GM12873 (cell line): Measurements from ENCODE around the gene SCUBE1.

Source experiments
- TF ChIP-seq, protein P1 (sequence below): IDR thresholded peaks from 2 replicates; pipeline ENCODE4 v1.5.1; 2012; ENCODE audit warnings: low read depth, mild to moderate bottlenecking, moderate library complexity, low read length, control low read depth; ENCODE audit not compliant: insufficient read depth; ENCODE audit errors: missing control alignments

Gene SCUBE1

GRCh38 chr22:43288807-43289420 is 54.3 kb downstream of the SCUBE1 start:
- TF ChIP-seq, protein P1, sequence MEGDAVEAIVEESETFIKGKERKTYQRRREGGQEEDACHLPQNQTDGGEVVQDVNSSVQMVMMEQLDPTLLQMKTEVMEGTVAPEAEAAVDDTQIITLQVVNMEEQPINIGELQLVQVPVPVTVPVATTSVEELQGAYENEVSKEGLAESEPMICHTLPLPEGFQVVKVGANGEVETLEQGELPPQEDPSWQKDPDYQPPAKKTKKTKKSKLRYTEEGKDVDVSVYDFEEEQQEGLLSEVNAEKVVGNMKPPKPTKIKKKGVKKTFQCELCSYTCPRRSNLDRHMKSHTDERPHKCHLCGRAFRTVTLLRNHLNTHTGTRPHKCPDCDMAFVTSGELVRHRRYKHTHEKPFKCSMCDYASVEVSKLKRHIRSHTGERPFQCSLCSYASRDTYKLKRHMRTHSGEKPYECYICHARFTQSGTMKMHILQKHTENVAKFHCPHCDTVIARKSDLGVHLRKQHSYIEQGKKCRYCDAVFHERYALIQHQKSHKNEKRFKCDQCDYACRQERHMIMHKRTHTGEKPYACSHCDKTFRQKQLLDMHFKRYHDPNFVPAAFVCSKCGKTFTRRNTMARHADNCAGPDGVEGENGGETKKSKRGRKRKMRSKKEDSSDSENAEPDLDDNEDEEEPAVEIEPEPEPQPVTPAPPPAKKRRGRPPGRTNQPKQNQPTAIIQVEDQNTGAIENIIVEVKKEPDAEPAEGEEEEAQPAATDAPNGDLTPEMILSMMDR = no peak

DNA sequence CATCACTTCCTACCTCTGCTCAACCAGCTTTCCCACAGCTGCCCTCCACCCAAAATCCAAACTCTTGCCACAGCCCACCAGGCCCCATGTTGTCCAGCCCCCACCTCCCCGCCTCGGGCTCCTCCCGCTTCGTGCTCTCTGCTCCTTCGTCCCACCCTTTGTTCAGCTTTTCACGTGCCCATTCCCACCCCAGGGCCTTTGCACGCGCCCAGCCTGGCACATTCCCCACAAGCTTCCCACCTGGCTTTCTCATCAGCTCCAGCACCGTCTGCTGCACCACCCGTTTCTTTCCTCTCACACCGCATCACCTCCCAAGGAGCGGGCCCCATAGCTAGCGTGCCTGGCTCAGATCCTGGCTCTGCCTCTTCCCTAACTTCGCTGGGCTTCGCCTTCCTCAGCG is 54.8 kb downstream of the SCUBE1 start:
- TF ChIP-seq, protein P1 = no peak

GRCh38 chr22:43287441-43287840 is 55.7 kb downstream of the SCUBE1 start:
- TF ChIP-seq, protein P1 = no peak

DNA sequence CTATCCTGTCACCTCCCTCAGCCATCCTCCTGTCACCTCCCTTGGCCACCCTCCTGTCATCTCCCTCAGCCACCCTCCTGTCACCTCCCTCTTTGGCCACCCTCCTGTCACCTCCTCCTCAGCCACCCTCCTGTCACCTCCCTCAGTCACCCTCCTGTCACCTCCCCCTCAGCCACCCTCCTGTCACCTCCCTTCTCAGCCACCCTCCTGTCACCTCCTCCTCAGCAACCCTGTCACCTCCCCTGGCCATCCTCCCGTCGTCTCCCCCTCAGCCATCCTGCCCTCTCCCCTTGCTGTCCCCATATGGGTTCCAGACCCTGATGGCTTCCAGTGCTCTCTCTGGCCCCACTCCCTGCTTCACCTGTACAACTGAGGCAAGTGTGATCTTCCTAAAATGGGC is 61.8 kb downstream of the SCUBE1 start:
- TF ChIP-seq, protein P1 = no peak

DNA sequence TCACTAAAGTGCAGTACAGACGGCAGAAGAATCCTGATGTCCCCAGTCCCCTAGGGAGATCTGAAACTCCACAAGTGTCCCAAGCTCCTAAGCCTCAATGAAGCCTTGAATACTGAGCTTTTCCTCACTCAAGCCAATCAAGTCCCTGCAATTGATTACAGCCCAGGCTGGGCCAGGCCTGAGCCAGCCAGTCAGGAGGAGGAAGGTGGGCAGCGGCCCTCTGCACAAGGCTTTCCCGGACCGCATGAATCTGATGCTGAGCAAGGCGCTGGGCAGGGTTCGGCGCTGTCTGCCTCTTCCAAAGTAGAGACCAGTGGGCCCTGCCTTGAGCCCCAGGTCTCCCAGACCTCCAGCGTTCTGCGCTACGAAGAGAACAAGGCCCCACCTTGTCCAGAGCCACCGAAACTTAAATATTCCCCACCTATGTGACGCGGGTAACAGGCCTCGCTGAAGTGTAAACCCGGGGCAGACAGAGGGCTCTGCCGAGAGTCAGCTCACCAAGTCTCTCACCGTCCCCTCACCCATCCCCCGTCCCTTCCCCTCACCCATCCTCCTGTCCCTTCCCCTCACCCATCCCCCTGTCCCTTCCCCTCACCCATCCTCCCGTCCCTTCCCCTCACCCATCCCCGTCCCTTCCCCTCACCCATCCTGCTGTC is 63.2 kb downstream of the SCUBE1 start:
- TF ChIP-seq, protein P1 = no peak

GRCh38 chr22:43277987-43278601 is 65.1 kb downstream of the SCUBE1 start:
- TF ChIP-seq, protein P1 = no peak

DNA sequence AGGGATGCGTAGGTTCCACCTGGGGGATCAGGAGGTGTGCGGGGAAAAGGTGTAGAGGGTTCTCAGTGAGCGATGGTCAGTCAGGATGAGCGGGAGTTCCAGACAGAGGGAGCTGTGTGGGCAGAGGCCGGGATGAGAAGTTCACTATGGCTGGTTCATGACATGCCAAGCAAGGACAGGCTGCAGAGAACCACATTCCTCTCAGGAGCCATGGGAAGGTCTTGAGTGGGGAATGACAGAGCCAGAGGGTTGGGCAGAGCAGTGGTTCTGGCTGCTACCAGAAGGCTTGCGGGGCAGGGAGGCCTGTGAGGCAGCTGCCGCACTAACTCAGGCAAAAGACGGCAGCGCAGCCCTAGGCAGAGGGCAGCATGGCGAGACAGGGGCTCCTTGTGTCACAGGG is 66.1 kb downstream of the SCUBE1 start:
- TF ChIP-seq, protein P1 = no peak
